HuH-7.5 (cell line): ENCODE results near the gene ELF2.
"Not testable (repeated sequence)": the region's sequence is repeated elsewhere in the genome, so short reads cannot be mapped to it uniquely, and the experiment has no call there.

ENCODE experiments used
- DNase-seq: peaks from one replicate; pipeline ENCODE4 v3.0.0; 2011; ENCODE audit warnings: low spot score

Gene ELF2

DNA sequence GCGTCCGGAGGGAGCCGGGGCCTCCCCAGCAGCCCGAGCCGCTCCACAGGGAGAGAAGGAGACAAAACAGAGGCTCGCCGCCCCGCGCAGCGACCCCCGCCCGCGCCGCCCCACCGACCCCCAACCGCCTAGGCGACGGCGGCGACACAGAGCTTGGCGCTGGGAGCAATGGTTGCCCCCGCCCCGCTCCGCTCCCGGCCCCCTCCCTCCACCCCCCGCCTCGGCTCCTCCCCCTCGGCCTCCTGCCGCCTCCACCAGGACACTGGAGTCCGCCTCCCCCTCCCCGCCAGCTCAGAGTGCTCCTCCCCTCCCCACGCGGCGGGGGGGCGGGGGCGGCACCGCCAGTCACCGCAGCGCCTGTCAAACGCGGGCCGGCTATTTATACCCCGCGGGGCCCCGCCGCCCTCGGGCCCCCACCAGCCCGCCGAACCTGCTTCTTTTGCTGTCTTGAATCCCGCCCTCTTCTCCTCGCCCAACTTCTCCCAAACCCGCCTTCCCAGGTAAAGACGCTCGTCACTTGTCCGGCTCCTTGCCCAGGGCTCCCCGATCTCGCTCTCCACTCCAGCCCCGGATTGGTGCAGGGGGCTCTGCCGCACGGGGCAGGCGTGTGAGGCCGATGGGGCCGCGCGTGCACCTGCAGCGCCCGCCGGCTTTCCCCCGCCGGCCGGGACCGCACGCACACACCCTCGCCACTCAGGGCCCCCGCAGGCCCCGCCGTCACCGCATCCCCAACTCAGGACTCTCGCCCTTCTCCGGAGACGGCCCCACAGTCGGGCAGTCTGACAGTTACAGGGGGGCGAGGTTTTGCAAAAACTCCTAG lies at the start of gene ELF2:
Gene ELF2 (minus strand): TSS at position 170 of the 820 bp plus-strand sequence. CDS start 39,517 bp downstream, outside the sequence.
- peak; percentile 73 for DNase-seq

DNA sequence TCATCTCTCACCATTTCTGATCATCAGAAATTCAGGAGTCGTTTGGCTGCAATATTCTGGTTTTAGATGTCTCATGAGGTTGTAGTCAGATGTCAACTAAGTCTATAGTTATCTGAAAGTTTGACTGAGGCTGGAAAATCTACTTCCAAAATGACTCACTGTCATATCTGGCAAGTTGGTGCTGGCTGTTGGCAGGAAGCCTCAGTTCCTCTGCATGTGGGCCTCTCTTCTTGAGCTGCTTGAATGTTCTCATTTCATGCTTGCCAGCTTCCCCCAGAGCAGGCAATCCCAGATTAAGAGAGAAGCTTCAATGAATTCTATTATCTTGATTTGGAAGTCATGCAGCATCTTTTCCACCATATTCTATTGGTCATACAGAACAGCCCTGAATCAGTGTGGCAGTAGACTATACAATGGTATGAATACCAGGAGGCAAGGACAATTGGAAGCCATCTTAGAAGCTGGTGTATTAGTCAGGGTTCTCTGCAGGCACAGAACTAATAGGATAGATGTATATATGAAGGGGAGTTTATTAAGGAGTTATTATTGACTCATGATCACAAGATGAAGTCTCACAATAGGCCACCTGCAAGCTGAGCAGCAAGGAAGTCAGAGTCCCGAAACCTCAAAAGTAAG lies 46.8 kb upstream of the ELF2 start:
- DNase-seq: no peak

DNA sequence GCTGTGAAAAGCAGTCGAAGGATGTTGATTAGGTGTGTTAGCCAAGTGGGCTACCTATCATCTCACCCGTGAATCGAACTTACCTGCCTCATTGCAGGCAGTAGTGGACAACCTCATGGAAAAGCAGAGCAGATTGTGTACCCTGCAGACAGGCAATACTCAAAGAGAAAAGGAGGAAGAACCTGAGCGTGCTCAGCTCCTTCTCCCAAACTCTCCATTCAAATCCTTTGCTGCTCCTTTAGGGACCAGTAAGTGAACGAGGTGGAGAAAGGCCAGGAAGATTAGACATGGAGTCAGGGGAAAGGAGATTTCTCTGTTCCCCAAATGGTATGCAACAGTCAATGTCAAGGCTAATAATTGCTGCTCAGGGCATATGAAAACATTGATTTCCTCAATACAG lies 45.2 kb upstream of the ELF2 start:
- DNase-seq: no peak

DNA sequence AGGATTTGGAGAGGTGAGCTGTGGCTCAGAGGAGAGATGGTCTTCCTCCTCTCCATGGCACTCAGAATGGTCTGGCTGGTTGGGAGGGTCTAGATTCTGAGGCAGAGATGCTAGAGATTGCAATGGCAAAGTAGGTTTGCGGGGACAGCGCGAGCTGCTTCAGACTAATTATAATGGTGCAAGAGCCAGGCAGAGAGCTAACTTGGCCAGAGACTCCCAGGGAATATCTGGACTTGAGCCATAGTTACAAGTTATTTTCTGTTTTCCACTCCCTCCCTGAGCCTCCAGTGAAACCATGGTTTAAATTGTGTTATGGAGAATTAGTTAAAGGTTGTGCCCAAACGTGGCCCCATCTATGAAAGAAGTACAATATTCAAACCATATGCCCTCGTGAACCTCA lies 44.7 kb upstream of the ELF2 start:
- DNase-seq: no peak

DNA sequence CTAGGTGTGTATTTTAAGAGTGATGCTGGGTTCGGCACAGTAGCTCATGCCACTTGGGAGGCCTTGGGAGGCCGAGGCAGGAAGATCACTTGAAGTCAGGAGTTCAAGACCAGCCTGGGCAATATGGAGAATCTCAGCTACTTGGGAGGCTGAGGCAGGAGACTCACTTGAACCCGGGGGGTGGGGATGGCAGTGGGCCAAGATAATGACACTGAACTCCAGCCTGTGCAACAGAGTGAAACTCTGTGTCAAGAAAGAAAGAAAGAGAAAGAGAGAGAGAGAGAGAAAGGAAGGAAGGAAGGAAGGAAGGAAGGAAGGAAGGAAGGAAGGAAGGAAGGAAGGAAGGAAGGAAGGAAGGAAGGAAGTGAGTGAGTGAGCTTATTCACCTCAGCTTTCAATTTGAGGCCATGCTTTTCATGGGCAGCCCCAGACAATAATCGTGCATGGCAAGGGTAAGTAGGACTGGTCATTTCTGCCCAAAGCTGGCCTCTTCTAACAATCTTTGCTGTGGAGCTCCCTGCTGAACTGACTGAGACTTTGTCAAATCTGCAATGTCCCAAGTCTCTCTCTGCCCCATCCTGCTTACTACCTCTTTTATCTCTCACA lies 42.5 kb upstream of the ELF2 start:
- no peak for DNase-seq

DNA sequence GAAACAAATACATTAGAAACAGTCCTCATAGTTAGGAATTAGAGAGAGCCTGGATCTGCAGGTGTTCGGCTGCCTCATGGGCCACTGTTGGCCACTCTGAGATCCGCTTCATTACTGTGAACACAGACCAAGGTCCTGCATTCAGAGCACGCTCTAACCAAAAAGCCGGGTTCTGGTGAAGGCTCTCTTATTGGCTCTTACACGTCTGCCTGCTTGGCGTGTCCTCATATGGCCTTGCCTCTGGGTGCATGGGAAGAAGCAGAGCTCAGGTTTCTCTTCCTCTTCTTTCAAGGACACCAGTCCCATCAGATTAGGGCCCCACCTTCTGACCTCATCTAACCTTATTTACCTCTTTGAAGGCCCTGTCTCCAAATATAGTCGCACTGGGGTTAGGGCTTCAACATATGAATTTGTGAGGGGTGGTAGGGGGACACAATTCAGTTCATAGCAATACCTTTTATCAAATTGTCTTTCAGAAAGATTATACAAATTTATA lies 37.1 kb upstream of the ELF2 start:
- DNase-seq: no peak

DNA sequence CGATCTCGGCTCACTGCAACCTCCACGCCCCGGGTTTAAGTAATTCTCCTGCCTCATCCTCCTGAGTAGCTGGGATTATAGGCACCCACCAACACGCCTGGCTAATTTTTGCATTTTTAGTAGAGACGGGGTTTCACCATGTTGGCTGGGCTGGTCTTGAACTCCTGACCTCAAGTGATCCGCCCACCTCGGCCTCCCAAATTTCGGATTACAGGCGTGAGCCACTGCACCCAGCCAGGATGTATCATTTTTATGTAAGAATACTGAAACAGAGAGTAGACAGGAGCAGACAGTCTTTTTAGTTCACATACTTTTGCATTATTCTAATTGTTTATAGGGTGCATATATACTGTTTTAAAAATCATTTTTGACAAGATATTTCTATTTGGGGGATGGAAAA lies 36.6 kb upstream of the ELF2 start:
- DNase-seq: not testable (repeated sequence)

DNA sequence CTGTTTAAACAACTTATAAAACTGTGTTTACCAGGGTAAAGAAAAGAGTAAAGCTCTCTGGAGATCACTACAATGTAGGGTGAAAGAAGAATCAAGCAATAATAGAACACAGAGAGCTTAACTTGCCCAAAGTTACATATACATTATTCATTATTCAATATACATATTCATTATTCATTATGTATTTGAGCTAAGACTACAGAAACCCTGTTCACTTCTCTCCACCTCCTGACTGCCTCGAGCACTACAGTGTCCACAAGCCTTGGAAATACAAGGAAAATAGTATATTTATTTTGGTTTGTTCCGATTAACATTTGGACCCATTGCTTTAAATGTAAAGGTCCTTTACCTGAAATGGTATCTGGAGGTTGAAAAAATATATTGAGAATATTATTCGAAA lies 35.9 kb upstream of the ELF2 start:
- no peak for DNase-seq

DNA sequence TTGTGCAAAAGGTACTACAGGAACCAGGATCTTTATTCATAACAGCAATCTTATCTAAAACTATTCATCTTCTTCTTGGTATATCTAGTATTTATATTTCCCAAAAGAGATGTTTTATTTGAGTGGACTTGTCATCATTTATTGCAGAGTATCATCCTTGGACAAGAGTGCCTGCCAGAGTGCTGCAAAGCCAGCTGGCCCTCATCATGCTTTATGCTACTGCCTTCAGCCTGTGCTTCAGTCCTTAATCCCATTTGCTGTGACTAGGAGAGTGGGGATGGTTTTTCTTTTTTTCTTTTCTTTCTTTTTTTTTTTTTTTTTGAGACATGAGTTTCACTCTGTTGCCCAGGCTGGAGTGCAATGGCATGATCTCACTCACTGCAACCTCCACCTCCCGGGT lies 33.5 kb upstream of the ELF2 start:
- no peak for DNase-seq

DNA sequence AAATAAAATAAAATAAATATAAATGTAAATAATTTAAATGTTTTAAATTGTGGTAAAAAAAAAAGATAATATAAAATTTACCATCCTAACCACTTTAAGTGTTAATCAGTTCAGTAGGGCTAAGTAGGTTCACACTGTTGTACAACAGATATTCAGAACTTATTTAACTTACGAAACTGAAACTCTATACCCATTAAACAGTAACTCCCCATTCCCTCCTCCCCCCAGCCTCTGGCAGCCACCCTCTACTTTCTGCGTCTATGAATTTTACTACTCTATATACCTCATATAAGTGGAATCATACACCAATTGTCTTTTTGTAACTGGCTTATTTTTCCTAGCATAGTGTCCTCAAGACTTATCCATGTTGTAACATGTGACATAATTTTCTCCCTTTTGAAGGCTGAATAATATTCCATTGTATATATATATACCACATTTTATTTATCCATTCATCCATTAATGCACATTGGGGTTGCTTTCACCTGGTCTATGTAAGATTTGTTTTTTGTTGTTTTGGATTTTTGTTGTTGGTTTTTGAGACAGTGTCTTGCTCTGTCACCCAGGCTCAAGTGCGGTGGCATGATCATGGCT lies 32.5 kb upstream of the ELF2 start:
- no peak for DNase-seq

DNA sequence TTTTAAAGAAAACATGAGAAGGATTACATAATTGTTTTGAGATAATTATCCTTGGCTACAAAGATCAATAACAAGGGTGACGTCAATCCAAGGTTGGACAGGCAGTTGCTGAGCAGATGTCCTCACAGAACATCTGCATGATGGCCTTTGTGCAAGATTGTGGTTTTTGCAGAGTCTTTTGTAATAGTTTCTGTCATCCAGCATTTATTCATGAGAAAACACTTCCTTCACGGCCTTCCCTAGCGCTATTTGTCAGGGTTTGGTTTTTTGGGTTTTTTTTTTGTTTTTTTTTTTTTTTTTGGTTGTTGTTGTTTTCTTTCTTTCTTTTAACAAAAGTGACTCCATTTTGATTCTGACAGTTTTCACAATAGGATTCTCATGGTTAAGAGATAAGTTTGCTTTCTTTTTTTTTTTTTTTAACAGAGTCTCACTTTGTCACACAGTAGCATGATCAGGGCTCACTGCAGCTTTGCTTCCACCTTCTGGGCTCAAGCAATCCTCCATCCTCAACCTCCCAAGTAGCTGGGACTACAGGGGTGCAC lies 31.5 kb upstream of the ELF2 start:
- no peak for DNase-seq

DNA sequence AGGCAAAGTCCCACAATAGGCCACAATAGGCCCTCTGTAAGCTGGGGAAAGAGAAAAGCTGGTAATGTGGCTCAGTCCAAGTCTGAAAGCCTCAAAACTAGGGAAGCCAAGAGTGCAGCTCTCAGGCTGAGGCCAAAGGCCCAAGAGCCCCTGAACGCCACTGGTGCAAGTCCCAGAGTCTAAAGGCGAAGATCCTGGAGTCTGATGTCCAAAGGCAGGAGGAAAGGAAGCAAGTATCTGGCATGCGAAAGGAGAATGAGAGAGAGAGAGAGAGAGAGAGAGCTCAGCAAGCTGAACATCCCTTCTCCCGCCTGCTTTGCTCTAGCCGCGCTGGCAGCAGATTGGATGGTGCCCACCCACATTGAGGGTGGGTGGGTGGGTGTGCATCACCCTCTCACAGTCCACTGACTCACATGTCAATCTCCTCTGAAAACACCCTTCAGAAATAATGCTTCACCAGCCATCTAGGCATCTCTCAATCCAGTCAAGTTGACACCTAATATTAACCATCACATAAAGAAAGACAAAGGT lies 30.9 kb upstream of the ELF2 start:
- no peak for DNase-seq

DNA sequence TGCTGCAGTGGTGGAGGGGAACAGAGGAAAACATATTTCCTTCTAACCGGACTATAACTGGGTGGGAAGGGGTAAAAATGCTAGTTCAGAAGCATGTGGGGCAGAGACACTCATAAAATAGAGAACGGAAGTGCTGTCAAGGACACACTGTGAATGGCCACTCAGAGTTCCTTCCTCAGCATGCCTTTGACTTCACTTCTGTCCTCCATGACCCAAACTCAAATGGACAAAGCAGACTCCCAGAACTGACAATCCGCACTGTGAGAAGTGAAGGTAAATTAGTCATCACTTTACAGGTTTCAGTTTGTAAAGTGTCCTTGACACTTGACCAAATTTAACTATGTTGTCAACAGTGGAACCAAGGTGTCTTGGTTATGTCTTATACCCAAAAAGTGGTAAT lies 30.2 kb upstream of the ELF2 start:
- DNase-seq: no peak

DNA sequence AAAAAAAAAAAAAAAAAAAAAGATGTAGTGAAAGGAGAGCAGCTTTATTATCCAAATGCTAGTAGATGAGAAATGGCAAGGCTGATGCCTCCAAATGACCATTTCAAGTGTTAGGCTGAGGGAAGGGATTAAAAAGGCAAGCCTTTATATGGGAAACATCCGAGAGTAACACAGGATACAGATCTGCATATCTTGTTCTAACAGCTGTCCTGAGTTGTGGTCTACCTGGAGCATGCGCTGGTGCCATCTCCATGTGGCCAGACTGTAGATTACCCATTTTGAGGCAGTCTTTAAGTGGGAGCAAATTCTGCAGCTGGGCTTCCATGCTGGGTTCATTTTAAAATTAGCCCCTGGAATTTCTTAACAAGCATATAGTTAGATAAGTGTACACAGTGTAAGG lies 26.0 kb upstream of the ELF2 start:
- no peak for DNase-seq

DNA sequence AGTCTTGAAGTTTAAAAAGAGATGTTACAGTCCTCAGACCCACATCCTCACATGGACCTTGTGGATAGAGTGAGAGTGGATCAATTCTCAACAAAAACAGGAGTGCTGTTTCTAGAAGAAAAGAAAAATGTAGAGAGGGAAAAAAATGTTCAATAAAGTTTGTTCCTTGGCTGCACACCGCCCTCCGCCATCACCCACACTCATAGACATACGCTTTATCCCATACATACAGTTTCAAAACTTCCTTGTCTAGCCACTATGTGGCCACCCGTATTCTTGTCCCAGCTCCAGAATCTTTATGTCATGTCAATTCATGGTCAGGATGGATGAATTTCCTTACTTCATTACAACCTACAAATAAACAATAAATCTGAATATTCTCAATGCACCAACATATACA lies 23.5 kb upstream of the ELF2 start:
- no peak for DNase-seq

DNA sequence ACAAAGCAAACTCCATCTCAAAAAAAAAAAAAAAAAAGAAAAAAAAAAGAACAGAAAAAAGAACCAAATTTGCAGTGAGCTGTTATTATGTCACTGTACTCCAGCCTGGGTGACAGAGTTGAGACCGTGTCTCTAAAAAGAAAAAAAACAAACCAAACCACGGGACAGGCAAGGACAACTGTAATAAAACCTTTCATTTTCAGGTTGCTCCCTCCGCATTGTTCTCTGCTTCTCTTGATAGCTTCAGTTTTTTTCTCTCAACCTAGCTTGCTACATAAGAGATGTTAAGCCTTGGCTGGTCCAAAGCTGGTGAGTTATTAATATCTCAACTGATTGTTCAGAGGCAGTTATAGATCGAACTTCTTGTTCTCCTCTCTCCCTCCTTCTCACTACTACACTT lies 23.1 kb upstream of the ELF2 start:
- no peak for DNase-seq

DNA sequence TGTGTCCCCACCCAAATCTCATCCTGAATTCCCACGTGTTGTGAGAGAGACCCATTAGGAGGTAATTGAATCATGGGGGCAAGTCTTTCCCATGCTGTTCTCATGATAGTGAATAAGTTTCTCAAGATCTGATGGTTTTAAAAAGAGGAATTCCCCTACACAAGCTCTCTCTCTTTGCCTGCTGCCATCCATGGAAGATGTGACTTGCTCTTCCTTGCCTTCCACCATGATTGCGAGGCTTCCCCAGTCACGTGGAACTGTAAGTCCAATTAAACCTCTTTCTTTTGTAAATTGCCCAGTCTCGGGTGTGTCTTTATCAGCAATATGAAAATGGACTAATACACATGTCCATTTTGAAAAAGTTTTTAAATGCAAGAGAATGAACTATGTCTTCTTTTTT lies 20.2 kb upstream of the ELF2 start:
- not testable (repeated sequence) for DNase-seq

DNA sequence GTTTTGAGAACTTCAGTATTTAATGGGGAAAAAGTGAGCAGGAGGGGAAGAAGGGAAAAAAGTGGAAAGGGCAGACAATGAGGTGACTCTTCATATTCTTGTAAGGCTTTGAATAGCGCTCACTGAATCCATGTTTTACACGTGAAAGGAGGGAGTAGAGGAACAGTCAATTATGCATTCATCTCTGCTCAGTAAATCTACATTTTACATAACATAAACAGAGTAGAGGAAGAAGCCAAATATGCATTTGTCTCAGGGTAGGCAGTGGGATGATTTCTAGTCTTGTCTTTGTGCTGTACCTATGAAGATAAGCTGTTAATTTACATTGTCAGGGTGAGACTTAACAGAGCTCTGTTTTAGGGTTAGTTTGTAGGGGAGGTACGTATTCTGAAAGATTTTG lies 19.4 kb upstream of the ELF2 start:
- no peak for DNase-seq

DNA sequence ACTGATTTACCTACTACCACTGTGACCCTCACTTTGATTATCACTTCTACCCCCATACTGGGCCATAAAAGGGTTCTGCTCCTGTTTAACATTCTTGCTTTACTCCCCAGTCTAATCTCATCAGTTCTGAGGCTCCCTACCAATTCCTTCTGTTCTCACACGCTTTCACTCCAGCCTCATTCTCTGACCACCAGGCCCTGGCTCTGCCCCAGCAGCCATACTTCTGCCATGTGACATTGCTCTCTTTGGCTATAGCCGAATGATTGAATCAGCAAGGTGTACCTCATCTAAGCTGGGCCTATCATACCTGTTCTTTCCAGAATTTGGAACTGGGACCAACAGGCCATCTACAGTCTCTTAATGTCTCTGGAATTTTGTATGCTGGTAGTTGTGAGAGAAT lies 14.4 kb upstream of the ELF2 start:
- DNase-seq: no peak

DNA sequence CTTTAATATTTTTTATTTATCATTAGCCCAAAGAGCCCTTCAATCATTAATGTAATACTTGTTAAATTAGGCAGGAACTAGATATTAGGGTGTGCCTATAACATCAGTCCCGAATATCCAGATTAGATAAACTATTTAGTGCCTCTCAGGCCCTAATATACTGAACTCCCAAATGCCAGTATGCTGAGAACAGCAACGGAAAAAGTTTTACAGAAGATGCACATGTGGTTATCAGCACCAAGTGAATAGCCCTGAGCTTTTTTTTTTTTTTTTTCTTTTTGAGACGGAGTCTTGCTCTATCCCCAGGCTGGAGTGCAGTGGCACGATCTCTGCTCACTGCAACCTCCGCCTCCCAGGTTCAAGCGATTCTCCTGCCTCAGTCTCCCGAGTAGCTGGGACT lies 13.0 kb upstream of the ELF2 start:
- no peak for DNase-seq

DNA sequence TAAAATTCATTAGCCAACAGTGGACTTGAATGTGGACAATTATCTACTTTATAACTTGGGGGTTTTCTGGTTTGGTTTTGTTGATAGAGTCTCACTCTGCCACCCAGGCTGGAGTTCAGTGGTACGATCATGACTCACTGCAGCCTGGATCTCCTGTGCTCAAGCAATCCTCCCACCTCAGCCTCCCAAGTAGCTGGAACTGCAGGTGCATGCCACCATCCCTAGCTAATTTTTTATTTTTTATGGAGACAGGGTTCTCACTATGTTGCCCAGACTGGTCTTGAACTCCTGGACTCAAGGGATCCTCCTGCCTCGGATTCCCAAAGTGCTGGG lies 12.4 kb upstream of the ELF2 start:
- DNase-seq: no peak

DNA sequence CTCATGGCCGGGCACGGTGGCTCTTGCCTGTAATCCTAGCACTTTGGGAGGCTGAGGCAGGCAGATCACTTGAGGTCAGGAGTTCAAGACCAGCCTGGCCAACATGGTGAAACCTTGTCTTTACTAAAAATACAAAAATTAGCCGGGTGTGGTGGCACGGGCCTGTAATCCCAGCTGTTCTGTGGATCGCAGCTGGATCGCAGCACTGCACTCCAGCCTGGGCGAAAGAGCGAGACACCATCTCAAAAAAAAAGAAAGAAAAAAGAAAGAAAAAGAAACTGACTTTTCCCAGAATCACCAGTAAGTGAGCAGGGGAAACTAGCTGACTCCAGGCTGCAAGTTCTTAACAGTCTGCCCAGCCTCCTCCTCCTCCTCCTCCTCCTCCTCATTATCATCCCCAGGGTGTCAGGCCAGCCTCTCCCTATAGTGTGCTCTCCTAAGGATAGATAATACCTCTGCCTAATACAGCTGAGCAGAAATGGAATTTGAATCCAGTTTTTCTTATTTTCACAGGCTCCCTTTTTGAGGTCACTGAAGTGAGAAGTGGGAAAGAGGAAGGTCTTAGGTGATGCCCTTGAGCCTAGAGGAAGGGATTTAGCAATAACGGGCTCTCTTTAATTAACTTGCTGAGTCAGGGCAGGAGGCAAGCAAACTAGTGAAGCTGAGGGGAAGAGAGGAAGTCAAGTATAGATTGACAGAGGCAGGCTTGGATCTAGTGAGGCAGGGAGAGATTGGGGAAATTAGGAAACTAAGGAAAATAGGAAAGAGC lies 11.8 kb upstream of the ELF2 start:
- DNase-seq: no peak
